K562 (cell line): ENCODE data around the gene C2CD2. TPM values are rescaled to one million over a fixed set of nuclear protein-coding genes. Genes with fewer than 3 reads are reported as not detected.

Experiments
- CBFB ChIP-seq: sonication (generic); formaldehyde crosslinking; IDR thresholded peaks from 2 replicates; pipeline ENCODE4 v1.4.0; 2020; ENCODE audit warnings: mild to moderate bottlenecking, missing genetic modification reagents
- CCNT2 ChIP-seq: IDR thresholded peaks from 2 replicates; pipeline ENCODE4 v1.6.1; 2011; ENCODE audit warnings: borderline replicate concordance, low read depth, mild to moderate bottlenecking, moderate library complexity, mixed read lengths, low read length; ENCODE audit not compliant: insufficient read length; ENCODE audit errors: extremely low read depth
- E2F3 ChIP-seq: fragments of 250-450 bp; sonication (Bioruptor Pico); IDR thresholded peaks from 2 replicates; pipeline ENCODE4 v1.4.0; 2020; ENCODE audit warnings: mild to moderate bottlenecking
- EP300 ChIP-seq: IDR thresholded peaks from 2 replicates; pipeline ENCODE4 v1.6.1; 2012; ENCODE audit warnings: low read length, improper control_type of control experiment
- GATA2 ChIP-seq: sonication (generic); formaldehyde crosslinking; IDR thresholded peaks from 2 replicates; pipeline ENCODE4 v1.4.0; 2020; ENCODE audit warnings: mild to moderate bottlenecking, missing genetic modification reagents
- GTF2F1 ChIP-seq: IDR thresholded peaks from 2 replicates; pipeline ENCODE4 v1.6.1; 2011; ENCODE audit warnings: low read depth, low read length, improper control_type of control experiment
- HDAC1 ChIP-seq, 2 experiments: fragments of 450-650 bp; IDR thresholded peaks; 2 replicates each; pipeline ENCODE4 v1.6.1; 2016 to 2017; ENCODE audit warnings: inconsistent platforms in 1 of 2, mild to moderate bottlenecking in 1 of 2, moderate library complexity in 1 of 2
- MYC ChIP-seq, 2 experiments: fragments of 250-450 bp in 1 of 2; sonication (Bioruptor Pico) in 1 of 2; IDR thresholded peaks; 2 replicates each; pipeline versions ENCODE4 v1.5.1 to v1.6.1; 2012 to 2021; ENCODE audit warnings: low read depth in 2 of 2, borderline replicate concordance in 1 of 2, improper control_type of control experiment in 1 of 2, low read length in 1 of 2, mild to moderate bottlenecking in 1 of 2, moderate library complexity in 1 of 2
- NBN ChIP-seq: fragments of 450-650 bp; IDR thresholded peaks from 2 replicates; pipeline ENCODE4 v1.6.1; 2016; ENCODE audit warnings: low read depth, mild to moderate bottlenecking
- NFE2 ChIP-seq: IDR thresholded peaks from 2 replicates; pipeline ENCODE4 v1.6.1; 2014; ENCODE audit warnings: antibody characterized with exemption, low read depth
- NONO ChIP-seq, 2 experiments: fragments of 200-400 bp in 1 of 2; fragments of 450-650 bp in 1 of 2; formaldehyde crosslinking in 1 of 2; IDR thresholded peaks; 2 replicates each; pipeline ENCODE4 v1.6.1; 2017; ENCODE audit warnings: low read depth in 2 of 2, mild to moderate bottlenecking in 2 of 2, moderate library complexity in 2 of 2, low read length in 1 of 2
- NUFIP1 ChIP-seq: fragments of 450-650 bp; IDR thresholded peaks from 2 replicates; pipeline ENCODE4 v1.6.1; 2018; ENCODE audit not compliant: partially characterized antibody
- PHTF2 ChIP-seq: fragments of 250-450 bp; sonication (Bioruptor Pico); IDR thresholded peaks from 2 replicates; pipeline ENCODE4 v1.5.0; 2021; ENCODE audit warnings: mild to moderate bottlenecking
- RUNX1 ChIP-seq: sonication (generic); IDR thresholded peaks from 2 replicates; pipeline ENCODE4 v1.6.1; 2016; ENCODE audit warnings: antibody characterized with exemption, low read depth
- ZNF175 ChIP-seq: fragments of 200-800 bp; sonication (Bioruptor generic); IDR thresholded peaks from 2 replicates; pipeline ENCODE4 v1.6.1; 2016; ENCODE audit warnings: low read depth, mild to moderate bottlenecking, missing genetic modification characterization, missing compliant biosample characterization
- ZNF518B ChIP-seq: fragments of 250-450 bp; sonication (Bioruptor Pico); IDR thresholded peaks from 2 replicates; pipeline ENCODE4 v1.5.0; 2021; ENCODE audit warnings: mild to moderate bottlenecking, moderate library complexity
- ZNF75A ChIP-seq: fragments of 450-650 bp; formaldehyde crosslinking; IDR thresholded peaks from 2 replicates; pipeline ENCODE4 v1.4.0; 2020; ENCODE audit warnings: mild to moderate bottlenecking
- ZNF778 ChIP-seq: fragments of 450-650 bp; formaldehyde crosslinking; IDR thresholded peaks from 2 replicates; pipeline ENCODE4 v1.4.0; 2020; ENCODE audit warnings: mild to moderate bottlenecking, moderate library complexity
- polyA plus RNA-seq, 8 experiments: library from polyadenylated mRNA; depleted of rRNA in 4 of 8; stranded (reverse) in 5 of 8; unstranded in 3 of 8; fragments of >200 nt; fragmentation: Nextera tagmentation in 2 of 8; fragmentation: Illumina TruSeq in 1 of 8; extraction: Ambion mirVana in 2 of 8; extraction: Trizol in 1 of 8; gene quantifications; 2 replicates each; pipeline versions ENCODE4 v1.2.1 to v1.2.3, GENCODE V29; 2011 to 2014; ENCODE audit warnings: inconsistent platforms in 1 of 8, missing spikeins in 1 of 8
- total RNA-seq, 7 experiments: library from RNA; depleted of rRNA in 6 of 7; stranded (reverse); fragments of >200 nt in 6 of 7; fragmentation: Illumina TruSeq in 2 of 7; extraction: Trizol in 2 of 7; gene quantifications; 2 replicates each; pipeline versions ENCODE4 v1.2.1 to v1.2.3, GENCODE V29; 2011 to 2021; ENCODE audit warnings: low replicate concordance in 1 of 7
- TF ChIP-seq, protein P1 (sequence below), 2 experiments: fragments of 250-450 bp in 1 of 2; fragments of 450-650 bp in 1 of 2; sonication (Bioruptor Pico) in 1 of 2; IDR thresholded peaks; 2 replicates each; pipeline versions ENCODE4 v1.6.1 to v1.8.0; 2016 to 2021; ENCODE audit warnings: mild to moderate bottlenecking in 2 of 2, moderate library complexity in 2 of 2, missing compliant biosample characterization in 1 of 2, missing genetic modification characterization in 1 of 2
- TF ChIP-seq, protein P2 (sequence below): sonication (generic); formaldehyde crosslinking; IDR thresholded peaks from 2 replicates; pipeline ENCODE4 v1.8.0; 2022; ENCODE audit warnings: mild to moderate bottlenecking, low read depth, missing genetic modification reagents
- TF ChIP-seq, protein P3 (sequence below): IDR thresholded peaks from 3 replicates; pipeline ENCODE4 v1.6.1; 2011; ENCODE audit warnings: borderline replicate concordance, mild to moderate bottlenecking; ENCODE audit not compliant: insufficient read length, insufficient read depth

Gene C2CD2
- total and polyA plus RNA-seq, 9 of the 15 experiments (the other 6 are each of a cell fraction or from before 2014, with no cell fraction given): 1.3 to 21.6 (median 12.1) TPM

GRCh38 chr21:41956926-41957729 lies 3.3 kb upstream of the C2CD2 start (continued):
- TF ChIP-seq, protein P1, sequence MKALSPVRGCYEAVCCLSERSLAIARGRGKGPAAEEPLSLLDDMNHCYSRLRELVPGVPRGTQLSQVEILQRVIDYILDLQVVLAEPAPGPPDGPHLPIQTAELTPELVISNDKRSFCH (CRISPR knock-in tag; IDR thresholded peaks at IDR 0.05): no peak
- TF ChIP-seq, protein P1 (tag; IDR thresholded peaks at IDR 0.05): peak; percentile 56; the same call in 1 of the 2 replicates
- TF ChIP-seq, protein P2, sequence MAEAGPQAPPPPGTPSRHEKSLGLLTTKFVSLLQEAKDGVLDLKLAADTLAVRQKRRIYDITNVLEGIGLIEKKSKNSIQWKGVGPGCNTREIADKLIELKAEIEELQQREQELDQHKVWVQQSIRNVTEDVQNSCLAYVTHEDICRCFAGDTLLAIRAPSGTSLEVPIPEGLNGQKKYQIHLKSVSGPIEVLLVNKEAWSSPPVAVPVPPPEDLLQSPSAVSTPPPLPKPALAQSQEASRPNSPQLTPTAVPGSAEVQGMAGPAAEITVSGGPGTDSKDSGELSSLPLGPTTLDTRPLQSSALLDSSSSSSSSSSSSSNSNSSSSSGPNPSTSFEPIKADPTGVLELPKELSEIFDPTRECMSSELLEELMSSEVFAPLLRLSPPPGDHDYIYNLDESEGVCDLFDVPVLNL (CRISPR knock-in tag): no peak
- TF ChIP-seq ZNF75A: no peak
- TF ChIP-seq PHTF2: no peak
- no peak for TF ChIP-seq ZNF778 (CRISPR knock-in tag)
- TF ChIP-seq RUNX1: no peak
- TF ChIP-seq, protein P3, sequence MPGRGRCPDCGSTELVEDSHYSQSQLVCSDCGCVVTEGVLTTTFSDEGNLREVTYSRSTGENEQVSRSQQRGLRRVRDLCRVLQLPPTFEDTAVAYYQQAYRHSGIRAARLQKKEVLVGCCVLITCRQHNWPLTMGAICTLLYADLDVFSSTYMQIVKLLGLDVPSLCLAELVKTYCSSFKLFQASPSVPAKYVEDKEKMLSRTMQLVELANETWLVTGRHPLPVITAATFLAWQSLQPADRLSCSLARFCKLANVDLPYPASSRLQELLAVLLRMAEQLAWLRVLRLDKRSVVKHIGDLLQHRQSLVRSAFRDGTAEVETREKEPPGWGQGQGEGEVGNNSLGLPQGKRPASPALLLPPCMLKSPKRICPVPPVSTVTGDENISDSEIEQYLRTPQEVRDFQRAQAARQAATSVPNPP: no peak
- no peak for TF ChIP-seq CBFB (CRISPR knock-in tag)
- TF ChIP-seq HDAC1 (IDR thresholded peaks at IDR 0.05): peak in 1 of 2 experiments; percentile 28; a peak in 1 of 4 replicates
- peak; percentile 99 for TF ChIP-seq NFE2
- no peak for TF ChIP-seq E2F3
- TF ChIP-seq NBN: 0 out of 2 replicates have a peak, but pooled peaks have one; percentile 37
- no peak for TF ChIP-seq CCNT2
- TF ChIP-seq ZNF518B (CRISPR knock-in tag): no peak
- TF ChIP-seq EP300: peak; percentile 52
- TF ChIP-seq ZNF175 (CRISPR knock-in tag): peak; percentile 20; the same call in 1 of the 2 replicates
- TF ChIP-seq GATA2 (CRISPR knock-in tag): peak; percentile 71; the same call in 1 of the 2 replicates
- TF ChIP-seq GTF2F1: 0 out of 2 replicates have a peak, but pooled peaks have one; percentile 61
- peak; percentile 34; the same call in 1 of the 2 replicates for TF ChIP-seq MYC (IDR thresholded peaks at IDR 0.05; ENCODE audit: low read depth, low read length)
- no peak for TF ChIP-seq MYC (CRISPR knock-in tag; IDR thresholded peaks at IDR 0.05; ENCODE audit: borderline replicate concordance, low read depth)
- TF ChIP-seq NUFIP1: no peak
- no peak for TF ChIP-seq NONO (IDR thresholded peaks at IDR 0.05; ENCODE audit: low read depth in 2 of 2, low read length in 1 of 2)
